BJ (cell line): ENCODE data around the gene ZDHHC7. TPM values are rescaled to one million over a fixed set of nuclear protein-coding genes. Genes with fewer than 3 reads are reported as not detected.

Experiments
- CTCF ChIA-PET: fragments of 350-600 bp; formaldehyde crosslinking; extraction: SDS; loops from one replicate; lab custom pipeline; 2021; ENCODE audit warnings: antibody characterized with exemption, inconsistent platforms; lab: Yijun Ruan, JAX
- POLR2A ChIA-PET: fragments of 300-600 bp; sonication (Branson Sonifier 250); formaldehyde crosslinking; extraction: SDS; loops from one replicate; lab custom pipeline; 2021; ENCODE audit warnings: antibody characterized with exemption; lab: Charles Lee
- DNase-seq: peaks from one replicate; pipeline ENCODE4 v3.0.0-alpha.2; 2011; ENCODE audit warnings: low read depth
- H3K27me3 ChIP-seq: 2 replicates; pipeline ENCODE4 v1.6.0; 2011; ENCODE audit warnings: low read length; ENCODE audit not compliant: control insufficient read depth, insufficient read depth
- H3K36me3 ChIP-seq: 2 replicates; pipeline ENCODE4 v1.5.1; 2011; ENCODE audit warnings: low read length; ENCODE audit not compliant: control insufficient read depth, insufficient read depth
- H3K4me3 ChIP-seq: 2 replicates; pipeline ENCODE4 v1.5.1; 2011; ENCODE audit warnings: low read depth, mild to moderate bottlenecking, control low read depth, low read length
- polyA plus RNA-seq: library from polyadenylated mRNA; depleted of rRNA; stranded (reverse); fragments of >200 nt; gene quantifications from 2 replicates; pipeline ENCODE4 v1.2.3, GENCODE V29; 2011
- TF ChIP-seq, protein P1 (sequence below): IDR thresholded peaks from 2 replicates; pipeline ENCODE4 v1.5.1; 2011; ENCODE audit warnings: low read depth, mild to moderate bottlenecking, control low read depth, inconsistent platforms, low read length, moderate library complexity; ENCODE audit not compliant: insufficient read depth

The ZDHHC7 gene
- polyA plus RNA-seq, 1 experiment: 111 TPM

DNA sequence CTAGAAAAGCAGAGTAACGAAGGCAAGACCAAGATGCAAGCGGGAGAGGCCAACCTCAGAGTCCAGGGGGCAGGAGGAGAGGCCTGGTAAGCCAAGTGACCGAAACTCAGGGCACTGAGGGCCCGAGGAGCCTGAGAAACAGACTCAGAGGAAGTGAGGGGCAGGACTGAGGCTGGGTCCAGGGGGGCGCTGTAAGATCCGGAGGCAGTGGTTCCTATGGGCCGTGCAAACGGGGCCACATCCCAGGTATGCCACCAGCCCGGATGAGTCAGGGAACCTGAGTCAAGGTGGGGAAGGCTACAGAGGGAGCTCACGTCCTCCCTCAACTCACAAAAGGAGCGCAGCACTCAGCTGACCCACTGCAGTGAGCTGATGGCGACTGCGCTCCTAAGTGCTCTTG is 8.3 kb downstream of the ZDHHC7 start:
- POLR2A ChIA-PET: no interaction called here

DNA sequence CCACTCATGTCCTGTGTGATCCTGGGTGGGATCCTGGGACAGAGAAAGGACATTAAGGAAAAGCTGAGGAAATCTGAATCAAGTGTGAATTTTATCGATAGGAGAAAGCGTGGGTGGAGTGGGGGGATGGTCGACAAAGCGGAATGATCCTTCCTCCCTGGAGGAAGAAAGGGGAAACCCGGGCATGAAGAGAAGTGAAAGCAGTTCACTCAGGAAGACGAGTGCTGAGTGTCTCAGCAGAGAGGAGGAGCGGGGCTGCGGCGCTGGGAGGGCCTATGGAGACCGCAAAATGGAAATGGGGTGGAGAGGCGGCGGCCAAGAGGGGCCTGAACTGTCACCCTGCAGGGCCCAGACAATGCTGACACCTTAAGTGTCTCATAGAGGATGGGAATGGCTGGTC is 8.7 kb downstream of the ZDHHC7 start:
- Histone ChIP-seq H3K4me3 (no peak overlapping the region), H3K27me3 (no peaks in the 10 kb centered on the region), H3K36me3 (0 out of 2 replicates have a peak, but pooled peaks cover 1% of the 10 kb centered on the region)
- ChIA-PET CTCF (no interaction called here), POLR2A (no interaction called here)
- DNase-seq: no peak
- TF ChIP-seq, protein P1, sequence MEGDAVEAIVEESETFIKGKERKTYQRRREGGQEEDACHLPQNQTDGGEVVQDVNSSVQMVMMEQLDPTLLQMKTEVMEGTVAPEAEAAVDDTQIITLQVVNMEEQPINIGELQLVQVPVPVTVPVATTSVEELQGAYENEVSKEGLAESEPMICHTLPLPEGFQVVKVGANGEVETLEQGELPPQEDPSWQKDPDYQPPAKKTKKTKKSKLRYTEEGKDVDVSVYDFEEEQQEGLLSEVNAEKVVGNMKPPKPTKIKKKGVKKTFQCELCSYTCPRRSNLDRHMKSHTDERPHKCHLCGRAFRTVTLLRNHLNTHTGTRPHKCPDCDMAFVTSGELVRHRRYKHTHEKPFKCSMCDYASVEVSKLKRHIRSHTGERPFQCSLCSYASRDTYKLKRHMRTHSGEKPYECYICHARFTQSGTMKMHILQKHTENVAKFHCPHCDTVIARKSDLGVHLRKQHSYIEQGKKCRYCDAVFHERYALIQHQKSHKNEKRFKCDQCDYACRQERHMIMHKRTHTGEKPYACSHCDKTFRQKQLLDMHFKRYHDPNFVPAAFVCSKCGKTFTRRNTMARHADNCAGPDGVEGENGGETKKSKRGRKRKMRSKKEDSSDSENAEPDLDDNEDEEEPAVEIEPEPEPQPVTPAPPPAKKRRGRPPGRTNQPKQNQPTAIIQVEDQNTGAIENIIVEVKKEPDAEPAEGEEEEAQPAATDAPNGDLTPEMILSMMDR: no peak

More for the DNA sequence above, 8.3 kb downstream of the ZDHHC7 start:
- H3K4me3 ChIP-seq: no peak overlapping the region
- peaks cover 1% of the 10 kb centered on the region; the same call in 1 of the 2 replicates for H3K36me3 ChIP-seq
- no peak for DNase-seq
- H3K27me3 ChIP-seq: no peaks in the 10 kb centered on the region
- TF ChIP-seq, protein P1: no peak
- CTCF ChIA-PET: no interaction called here

DNA sequence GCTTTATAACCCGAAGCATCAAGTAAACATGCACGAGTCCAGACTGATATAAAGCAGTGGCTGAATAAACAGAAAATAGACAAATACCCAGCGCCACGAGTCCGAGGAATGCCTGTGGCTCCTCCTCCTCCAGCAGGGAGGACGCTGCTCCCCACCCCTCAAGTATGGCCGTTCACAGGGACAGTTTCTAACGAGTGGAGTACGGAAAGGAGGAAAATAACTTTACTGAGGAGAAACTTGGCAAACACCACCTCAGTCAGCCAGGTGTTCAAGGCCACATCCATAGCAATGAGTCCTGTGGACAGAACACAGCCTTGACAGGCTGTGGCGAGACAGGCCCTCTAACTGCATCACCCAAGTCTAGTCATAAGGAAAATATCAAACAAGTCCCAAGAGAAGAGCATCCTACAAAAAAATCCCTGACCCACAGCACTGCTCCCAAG is 9.2 kb downstream of the ZDHHC7 start:
- ChIA-PET POLR2A (no interaction called here), CTCF (no interaction called here)
- no peak overlapping the region for H3K4me3 ChIP-seq
- TF ChIP-seq, protein P1: no peak
- no peaks in the 10 kb centered on the region for H3K27me3 ChIP-seq
- 0 out of 2 replicates have a peak, but pooled peaks cover 1% of the 10 kb centered on the region for H3K36me3 ChIP-seq
- no peak for DNase-seq

DNA sequence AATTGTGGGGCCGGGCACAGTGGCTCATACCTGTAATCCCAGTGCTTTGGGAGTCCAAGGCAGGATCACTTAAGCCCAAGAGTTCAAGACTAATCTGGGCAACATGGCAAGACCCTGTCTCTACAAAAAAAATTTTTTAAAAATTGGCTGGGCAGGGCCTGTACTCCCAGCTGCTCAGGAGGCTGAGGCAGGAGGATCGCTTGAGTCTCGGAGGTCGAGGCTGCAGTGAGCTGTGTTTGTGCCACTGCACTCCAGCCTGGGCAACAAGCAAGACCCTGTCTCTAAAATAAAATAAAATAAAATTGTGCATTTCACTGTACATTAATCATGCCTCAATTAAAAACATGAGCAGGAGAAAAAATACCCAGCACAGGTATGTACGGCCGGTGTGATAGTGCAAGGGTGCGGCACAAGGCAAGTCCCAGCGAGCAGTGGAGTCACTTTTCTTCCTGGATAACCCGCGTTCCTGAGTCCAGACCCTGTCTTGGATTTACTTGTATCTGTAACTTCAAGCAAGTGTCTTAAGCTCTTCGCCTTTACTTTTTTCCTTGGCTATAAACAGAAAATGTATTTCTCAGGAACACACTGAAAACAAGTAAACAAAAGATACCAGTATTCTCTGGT is 11.4 kb downstream of the ZDHHC7 start:
- TF ChIP-seq, protein P1: no peak
- Histone ChIP-seq H3K36me3 (peaks cover 4% of the 10 kb centered on the region; the same call in 1 of the 2 replicates), H3K27me3 (no peaks in the 10 kb centered on the region), H3K4me3 (no peak overlapping the region)
- DNase-seq: no peak
- CTCF ChIA-PET: interaction anchor here (1.3 kb wide), 1 partner anchor 8 kb away, joined by 3 read pairs; no protein-coding TSS in a partner anchor
- POLR2A ChIA-PET: no interaction called here

DNA sequence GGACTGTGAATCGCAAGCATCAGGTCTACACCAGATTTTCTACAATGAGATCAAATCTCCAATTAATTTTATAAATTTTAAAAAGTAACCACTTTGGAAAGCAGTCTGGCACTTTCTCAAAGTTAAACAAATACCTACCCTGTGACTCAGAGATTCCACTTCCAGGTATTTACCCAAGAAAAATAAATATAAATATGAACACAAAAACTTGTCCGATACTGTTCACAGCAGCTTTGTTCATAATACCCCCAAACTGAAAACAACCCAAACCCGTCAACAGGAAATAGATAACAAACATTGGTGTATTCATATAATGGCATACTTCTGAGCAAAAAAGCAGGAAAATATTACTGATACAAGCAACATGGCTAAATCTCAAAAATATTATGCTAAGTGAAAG is 12.1 kb downstream of the ZDHHC7 start:
- CTCF ChIA-PET: interaction anchor here (1.2 to 1.3 kb wide), 2 partner anchors 9 to 10 kb away, joined by 3 to 4 read pairs; no protein-coding TSS in a partner anchor
- Histone ChIP-seq H3K27me3 (no peaks in the 10 kb centered on the region), H3K4me3 (no peak overlapping the region), H3K36me3 (peaks cover 4% of the 10 kb centered on the region; the same call in 1 of the 2 replicates)
- DNase-seq: no peak
- POLR2A ChIA-PET: no interaction called here
- TF ChIP-seq, protein P1: no peak
